OCI-LY3 (cell line): ENCODE data around the gene PRDX6.

Source experiments
- CTCF ChIP-seq: fragments of 200-600, 300-600 bp; sonication (generic); IDR thresholded peaks from 2 replicates; pipeline ENCODE4 v1.5.1; 2014; ENCODE audit warnings: antibody characterized with exemption, low read length, low read depth
- EZH2phosphoT487 ChIP-seq: fragments of 200-600 bp; shearing (Covaris generic); IDR thresholded peaks from 2 replicates; pipeline ENCODE4 v1.6.1; 2018; ENCODE audit warnings: antibody characterized with exemption, mixed run types, low read depth

- TF ChIP-seq CTCF (no peak), EZH2phosphoT487 (no peak)
Observed at GRCh38 chr1:173525926-173526325, 48.8 kb downstream of the PRDX6 start.
